Measurements from ENCODE around the gene INO80. TPM values are rescaled to one million over a fixed set of nuclear protein-coding genes. Genes with fewer than 3 reads are reported as not detected.
A peak's percentile ranks its signal among the peaks of the same experiment; 100 is the strongest.

INO80 gene
- total RNA-seq, 2 donors from 2014 or later, result 27.2 to 64.4 TPM

GRCh38 chr15:40995656-40996055 is 120.4 kb downstream of the INO80 start:
- DNase-seq (ENCODE audit: low spot score) (no peak), ATAC-seq (ENCODE audit: insufficient number of reproducible peaks, low FRiP score, low read depth) (no peak)
- H3K36me3 ChIP-seq, result peaks cover 12% of the 10 kb centered on the region
- TF ChIP-seq, protein P1, sequence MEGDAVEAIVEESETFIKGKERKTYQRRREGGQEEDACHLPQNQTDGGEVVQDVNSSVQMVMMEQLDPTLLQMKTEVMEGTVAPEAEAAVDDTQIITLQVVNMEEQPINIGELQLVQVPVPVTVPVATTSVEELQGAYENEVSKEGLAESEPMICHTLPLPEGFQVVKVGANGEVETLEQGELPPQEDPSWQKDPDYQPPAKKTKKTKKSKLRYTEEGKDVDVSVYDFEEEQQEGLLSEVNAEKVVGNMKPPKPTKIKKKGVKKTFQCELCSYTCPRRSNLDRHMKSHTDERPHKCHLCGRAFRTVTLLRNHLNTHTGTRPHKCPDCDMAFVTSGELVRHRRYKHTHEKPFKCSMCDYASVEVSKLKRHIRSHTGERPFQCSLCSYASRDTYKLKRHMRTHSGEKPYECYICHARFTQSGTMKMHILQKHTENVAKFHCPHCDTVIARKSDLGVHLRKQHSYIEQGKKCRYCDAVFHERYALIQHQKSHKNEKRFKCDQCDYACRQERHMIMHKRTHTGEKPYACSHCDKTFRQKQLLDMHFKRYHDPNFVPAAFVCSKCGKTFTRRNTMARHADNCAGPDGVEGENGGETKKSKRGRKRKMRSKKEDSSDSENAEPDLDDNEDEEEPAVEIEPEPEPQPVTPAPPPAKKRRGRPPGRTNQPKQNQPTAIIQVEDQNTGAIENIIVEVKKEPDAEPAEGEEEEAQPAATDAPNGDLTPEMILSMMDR (IDR thresholded peaks at IDR 0.05), result no peak
- H3K9me3 ChIP-seq, result no peaks in the 10 kb centered on the region
- no peaks in the 10 kb centered on the region for H3K27me3 ChIP-seq (replicated peaks; ENCODE audit: insufficient read depth)
- peaks cover 11 to 16% of the 10 kb centered on the region in 2 donors for H3K4me1 ChIP-seq (ENCODE audit: control insufficient read depth in 1 of 2, low read depth in 2 of 2)
- no peak overlapping the region for H3K4me3 ChIP-seq
- H3K27ac ChIP-seq, result no peak overlapping the region

DNA sequence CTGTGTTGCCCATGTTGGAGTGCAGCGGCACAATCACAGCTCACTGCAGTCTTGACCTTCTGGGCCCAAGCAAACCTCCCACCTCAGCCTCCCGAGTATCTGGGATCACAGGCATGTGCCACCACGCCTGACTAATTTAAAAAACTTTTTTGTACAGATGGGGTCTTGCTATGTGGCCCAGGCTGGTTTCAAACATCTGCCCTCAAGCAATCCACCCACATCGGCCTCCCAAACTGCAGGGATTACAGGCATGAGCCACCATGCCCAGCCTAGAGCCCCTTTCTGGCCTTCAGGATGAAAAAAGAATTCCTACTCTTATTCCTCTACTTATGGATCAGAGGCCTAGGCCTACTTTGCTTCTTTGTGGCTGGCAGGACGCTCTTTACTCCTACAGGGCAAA is 123.3 kb downstream of the INO80 start:
- Histone ChIP-seq H3K4me1 (ENCODE audit: control insufficient read depth in 1 of 2, low read depth in 2 of 2) (peaks cover 11 to 16% of the 10 kb centered on the region in 2 donors), H3K36me3 (peaks cover 15% of the 10 kb centered on the region), H3K27me3 (replicated peaks; ENCODE audit: insufficient read depth) (no peaks in the 10 kb centered on the region), H3K9me3 (no peaks in the 10 kb centered on the region), H3K27ac (peak overlapping the region in 1 of 2 donors; percentile 35), H3K4me3 (no peak overlapping the region)
- DNase-seq (ENCODE audit: low spot score) (no peak), ATAC-seq (ENCODE audit: insufficient number of reproducible peaks, low FRiP score, low read depth) (no peak)
- TF ChIP-seq, protein P1 (IDR thresholded peaks at IDR 0.05), result no peak

- Histone ChIP-seq H3K4me1 (ENCODE audit: control insufficient read depth in 1 of 2, low read depth in 2 of 2) (peaks cover 11 to 16% of the 10 kb centered on the region in 2 donors), H3K9me3 (no peaks in the 10 kb centered on the region), H3K4me3 (no peak overlapping the region), H3K36me3 (peaks cover 20% of the 10 kb centered on the region), H3K27me3 (replicated peaks; ENCODE audit: insufficient read depth) (no peaks in the 10 kb centered on the region), H3K27ac (peak overlapping the region in 1 of 2 donors; percentile 35)
- no peak for ATAC-seq (ENCODE audit: insufficient number of reproducible peaks, low FRiP score, low read depth)
- TF ChIP-seq, protein P1 (IDR thresholded peaks at IDR 0.05), result no peak
- DNase-seq (ENCODE audit: low spot score), result no peak
Measured at GRCh38 chr15:40992241-40992741, 123.8 kb downstream of the INO80 start.

DNA sequence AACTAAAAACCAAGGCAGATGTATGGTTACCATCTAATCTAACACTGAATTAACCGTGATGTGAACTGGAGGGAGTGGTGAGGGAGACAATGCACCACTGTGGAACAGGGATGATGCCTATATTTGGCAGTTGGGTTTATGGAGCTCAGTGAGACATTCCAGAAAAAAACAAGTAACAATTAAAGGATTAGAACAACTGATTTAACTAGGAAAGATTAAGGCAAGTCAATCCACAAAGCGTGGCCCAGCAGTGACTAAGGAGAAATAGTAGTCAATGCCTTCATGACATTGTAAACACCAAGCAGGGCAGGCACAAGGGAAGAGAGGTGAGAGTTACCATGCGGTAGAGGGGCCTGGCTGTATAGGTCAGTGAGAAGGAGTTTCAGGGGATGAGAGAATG is 124.7 kb downstream of the INO80 start:
- H3K27ac ChIP-seq, result no peak overlapping the region
- TF ChIP-seq, protein P1 (IDR thresholded peaks at IDR 0.05), result no peak
- ATAC-seq (ENCODE audit: insufficient number of reproducible peaks, low FRiP score, low read depth) (no peak), DNase-seq (ENCODE audit: low spot score) (no peak)
- H3K4me1 ChIP-seq (ENCODE audit: control insufficient read depth in 1 of 2, low read depth in 2 of 2), result peaks cover 17 to 24% of the 10 kb centered on the region in 2 donors
- H3K36me3 ChIP-seq, result peaks cover 23% of the 10 kb centered on the region
- H3K27me3 ChIP-seq (replicated peaks; ENCODE audit: insufficient read depth), result no peaks in the 10 kb centered on the region
- H3K4me3 ChIP-seq, result no peak overlapping the region
- H3K9me3 ChIP-seq, result no peaks in the 10 kb centered on the region

DNA sequence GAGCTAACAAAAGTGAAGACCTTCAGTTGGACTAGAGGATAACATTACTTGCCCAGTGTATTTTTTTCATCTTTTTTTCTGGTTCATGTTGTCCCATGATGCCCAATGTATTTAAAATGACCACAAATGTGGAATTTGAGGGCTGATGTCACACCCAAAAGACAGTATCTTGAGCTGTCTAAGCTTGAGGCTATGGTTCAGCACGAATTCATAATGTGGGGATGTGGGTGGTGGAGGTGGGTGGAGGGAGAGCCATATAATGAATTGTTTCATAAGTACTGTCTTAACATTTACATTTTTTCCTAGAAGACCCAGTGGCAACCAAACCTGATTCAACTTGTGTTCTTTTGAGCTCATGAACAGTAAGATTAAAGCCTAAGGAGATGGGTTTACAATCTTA is 125.3 kb downstream of the INO80 start:
- TF ChIP-seq, protein P1 (IDR thresholded peaks at IDR 0.05), result no peak
- Histone ChIP-seq H3K36me3 (peaks cover 21% of the 10 kb centered on the region), H3K27me3 (replicated peaks; ENCODE audit: insufficient read depth) (no peaks in the 10 kb centered on the region), H3K9me3 (no peaks in the 10 kb centered on the region), H3K4me3 (no peak overlapping the region), H3K4me1 (ENCODE audit: control insufficient read depth in 1 of 2, low read depth in 2 of 2) (peaks cover 23 to 30% of the 10 kb centered on the region in 2 donors), H3K27ac (no peak overlapping the region)
- no peak for ATAC-seq (ENCODE audit: insufficient number of reproducible peaks, low FRiP score, low read depth)
- DNase-seq (ENCODE audit: low spot score), result no peak
